ENCODE measurements around the gene ABCC11.
"Not testable (repeated sequence)": the region's sequence is repeated elsewhere in the genome, so short reads cannot be mapped to it uniquely, and the experiment has no call there.

The ABCC11 gene

GRCh38 chr16:48203974-48204824 lies 43.1 kb downstream of the ABCC11 start:
- no peak for DNase-seq

DNA sequence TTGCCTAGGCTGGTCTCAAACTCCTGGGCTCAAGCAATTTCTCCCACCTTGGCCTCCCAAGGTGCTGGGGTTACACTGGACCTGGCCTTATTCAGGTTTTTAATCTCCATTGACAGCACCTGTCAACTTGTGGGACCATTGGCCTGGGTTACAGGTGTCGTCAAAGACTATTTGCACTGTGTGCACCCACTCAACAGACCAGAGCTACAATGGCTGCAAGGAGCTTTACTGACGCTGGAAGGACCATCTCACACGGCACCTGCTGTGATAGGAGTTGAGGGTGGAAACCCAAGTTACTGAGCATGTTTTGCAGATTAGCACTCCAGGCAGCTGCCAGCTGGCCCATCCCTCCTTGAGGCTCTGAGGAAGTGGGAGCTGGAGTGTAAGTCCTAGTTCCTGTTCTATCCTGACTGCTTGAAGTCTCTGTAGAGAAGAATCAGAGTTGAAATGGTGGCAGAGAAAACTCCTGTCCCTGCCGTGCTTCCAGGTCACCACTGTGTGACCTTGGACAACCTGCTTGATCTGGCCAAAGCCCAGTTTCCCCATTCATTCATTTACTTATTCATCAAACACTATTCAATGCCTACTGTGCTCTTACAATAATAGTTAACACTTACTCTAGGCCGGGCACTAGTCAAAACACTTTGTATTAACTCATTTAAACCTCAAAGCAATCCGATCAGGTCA lies 45.7 kb downstream of the ABCC11 start:
- DNase-seq = no peak

DNA sequence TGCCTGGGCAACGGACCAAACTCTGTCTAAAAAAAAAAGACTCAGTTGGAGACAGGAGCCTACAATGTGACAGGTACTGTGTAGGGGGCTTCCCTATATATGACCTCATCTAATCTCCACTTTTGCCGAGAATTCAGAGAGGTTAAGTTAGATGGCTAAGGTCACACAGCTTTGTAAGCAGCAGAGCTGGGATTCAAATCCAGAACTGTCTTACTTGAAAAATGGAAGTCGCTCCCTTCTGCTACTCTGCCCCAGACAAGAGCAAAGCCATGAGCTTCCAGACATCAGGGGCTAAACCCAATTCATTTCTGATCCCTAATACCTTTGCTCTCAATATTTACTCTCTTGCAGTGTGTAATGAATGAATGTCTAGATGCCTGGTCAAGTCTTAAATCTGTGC lies 50.0 kb downstream of the ABCC11 start:
- no peak for DNase-seq

- DNase-seq = no peak
Measured at GRCh38 chr16:48194828-48195556, 52.3 kb downstream of the ABCC11 start.

- DNase-seq = no peak
Measured at GRCh38 chr16:48193846-48194245, 53.5 kb downstream of the ABCC11 start.

DNA sequence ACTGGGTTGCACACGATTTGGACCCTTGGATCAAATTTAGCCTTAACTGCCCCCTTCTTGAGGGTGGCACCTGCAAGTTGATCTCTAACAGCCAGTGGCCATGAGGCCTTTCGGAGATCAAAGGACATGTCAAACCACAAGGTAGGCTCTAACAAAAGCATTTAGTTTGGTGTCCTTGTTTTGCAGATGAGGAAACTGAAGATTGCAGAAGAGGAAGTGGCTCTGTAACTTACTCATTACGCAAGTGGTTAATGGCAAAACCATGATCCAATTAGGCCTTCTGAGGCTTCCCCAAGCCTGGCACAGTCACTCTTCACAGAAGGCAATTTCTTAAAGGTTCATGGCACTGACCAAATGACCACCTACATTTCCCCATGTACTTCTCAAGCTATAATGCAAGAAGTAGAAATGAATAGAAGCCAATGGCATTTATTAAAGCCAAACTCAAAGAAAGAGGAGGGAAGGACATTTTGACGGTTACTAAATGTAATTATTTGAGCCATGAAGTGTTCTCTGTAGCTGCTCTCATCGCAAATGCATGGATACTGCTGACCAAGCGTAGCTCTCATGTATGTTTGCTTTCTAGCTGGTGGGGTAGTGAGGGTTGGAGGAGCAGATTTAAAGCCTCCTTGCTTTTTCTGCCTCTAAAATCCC lies 58.8 kb downstream of the ABCC11 start:
- DNase-seq = no peak

GRCh38 chr16:48187779-48188178 lies 59.6 kb downstream of the ABCC11 start:
- DNase-seq = no peak

DNA sequence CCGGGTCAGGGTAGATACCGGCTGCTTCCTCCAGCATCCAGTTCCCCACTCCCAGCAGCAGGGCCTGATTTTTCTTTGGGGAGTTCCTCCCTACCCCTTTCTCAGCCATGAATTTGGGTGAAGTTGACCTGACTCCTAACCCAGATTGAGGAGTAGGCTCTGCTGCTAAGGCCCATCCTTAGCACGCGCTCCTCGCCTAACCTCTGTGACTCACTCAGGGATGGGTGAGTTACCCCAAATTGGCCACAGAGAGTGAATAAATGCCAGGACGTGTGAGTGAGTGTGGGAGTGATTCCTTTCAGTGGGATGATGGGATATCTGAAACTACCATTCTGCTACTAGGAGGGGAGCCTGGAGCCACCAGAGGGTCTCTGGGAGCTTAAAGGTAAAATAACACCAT lies 62.7 kb downstream of the ABCC11 start:
- DNase-seq = no peak

GRCh38 chr16:48182979-48183537 lies 64.3 kb downstream of the ABCC11 start:
- DNase-seq = no peak

DNA sequence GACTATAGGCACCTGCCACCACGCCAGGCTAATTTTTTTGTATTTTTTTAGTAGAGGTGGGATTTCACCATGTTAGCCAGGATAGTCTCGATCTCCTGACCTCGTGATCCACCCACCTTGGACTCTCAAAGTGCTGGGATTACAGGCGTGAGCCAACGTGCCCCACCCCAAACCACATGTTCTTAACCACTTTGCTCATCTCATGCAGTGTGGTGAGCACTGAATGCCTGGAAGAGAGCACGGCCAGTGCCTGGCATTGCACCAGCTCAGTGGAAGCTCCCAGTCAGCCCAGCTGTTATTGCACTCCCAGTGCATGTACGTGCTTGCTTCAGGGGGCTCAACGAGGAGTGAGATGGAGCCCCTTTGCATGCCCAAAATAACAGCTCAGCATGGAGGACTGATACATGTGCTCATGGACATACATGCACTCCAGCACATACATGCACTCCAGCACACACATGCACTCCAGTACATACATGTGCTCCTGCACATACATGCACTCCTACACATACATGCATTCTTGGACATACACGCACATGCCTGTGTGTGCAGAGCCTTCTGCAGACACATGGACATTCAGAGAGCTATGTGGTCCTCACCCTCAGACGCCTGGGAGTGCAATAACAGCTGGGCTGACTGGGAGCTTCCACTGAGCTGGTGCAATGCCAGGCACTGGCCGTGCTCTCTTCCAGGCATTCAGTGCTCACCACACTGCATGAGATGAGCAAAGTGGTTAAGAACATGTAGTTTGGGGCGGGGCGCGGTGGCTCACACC lies 65.4 kb downstream of the ABCC11 start:
- DNase-seq = not testable (repeated sequence)

- no peak for DNase-seq
Measured at GRCh38 chr16:48180868-48181480, 66.4 kb downstream of the ABCC11 start.

- DNase-seq = no peak
Measured at GRCh38 chr16:48176635-48177408, 70.5 kb downstream of the ABCC11 start.

GRCh38 chr16:48173889-48174288 lies 73.5 kb downstream of the ABCC11 start:
- no peak for DNase-seq

- DNase-seq = no peak
Measured at GRCh38 chr16:48172682-48173081, 74.7 kb downstream of the ABCC11 start.

DNA sequence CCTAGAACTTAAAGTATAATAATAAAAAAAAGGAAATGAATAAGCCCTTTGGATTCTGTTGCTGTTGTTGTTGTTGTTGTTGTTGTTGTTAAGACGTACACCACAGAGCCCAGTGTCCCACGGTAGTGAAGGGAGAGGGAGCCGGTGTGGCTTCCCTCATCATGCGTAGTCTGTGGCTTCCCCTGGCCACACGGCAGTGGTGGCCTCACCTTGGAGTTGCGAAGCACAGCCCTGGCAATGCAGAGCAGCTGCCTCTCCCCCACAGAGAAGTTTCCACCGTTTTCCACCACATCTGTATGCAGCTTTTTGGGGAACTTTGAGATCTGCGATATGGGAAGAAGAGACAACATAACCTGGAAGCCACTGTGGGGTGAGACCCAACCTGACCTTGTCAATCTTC lies 77.4 kb downstream of the ABCC11 start:
- no peak for DNase-seq

- DNase-seq = no peak
Measured at GRCh38 chr16:48168075-48168474, 79.3 kb downstream of the ABCC11 start.

DNA sequence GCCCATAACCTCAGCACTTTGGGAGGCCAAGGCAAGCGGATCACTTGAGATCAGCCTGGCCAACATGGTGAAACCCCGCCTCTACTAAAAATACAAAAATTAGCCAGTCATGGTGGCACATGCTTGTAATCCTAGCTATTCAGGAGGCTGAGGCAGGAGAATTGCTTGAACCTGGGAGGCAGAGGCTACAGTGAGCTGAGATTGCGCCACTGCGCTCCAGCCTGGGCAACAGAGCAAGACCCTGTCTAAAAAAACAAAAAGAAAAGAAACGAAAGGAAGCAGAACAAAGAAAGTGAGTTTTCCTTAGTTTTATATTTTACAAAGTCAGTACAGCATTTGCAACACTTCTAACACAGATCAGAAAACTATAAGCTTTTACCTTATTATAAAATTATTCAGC lies 80.7 kb downstream of the ABCC11 start:
- DNase-seq = not testable (repeated sequence)

DNA sequence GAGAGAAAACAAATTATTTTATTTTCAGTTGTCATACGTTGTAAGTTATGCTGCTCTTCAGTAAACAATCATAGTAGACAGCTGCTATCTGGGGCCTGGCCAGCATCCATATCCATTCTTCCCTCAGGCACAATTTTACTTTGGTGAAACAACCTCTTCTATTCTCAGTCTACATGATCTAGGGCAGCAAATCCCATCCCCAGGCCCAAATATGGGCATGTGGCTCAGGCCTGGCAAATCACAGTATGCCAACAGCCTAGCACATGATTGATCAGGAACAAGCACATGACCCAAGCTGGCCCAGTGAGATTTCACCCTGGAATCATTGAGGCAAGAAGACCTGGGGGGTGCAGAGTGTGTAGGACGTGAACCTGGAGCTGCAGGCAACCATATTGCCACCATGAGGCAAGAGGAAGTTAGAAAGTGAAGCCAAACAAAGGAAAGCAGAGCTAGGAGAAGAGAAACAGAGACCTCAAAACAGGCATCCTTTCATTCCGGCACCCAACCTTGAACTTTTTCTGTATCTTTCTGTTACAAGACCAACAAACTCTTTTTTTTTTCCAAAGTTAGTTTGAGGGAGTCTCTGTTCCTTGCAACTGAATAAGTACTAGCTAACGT lies 81.3 kb downstream of the ABCC11 start:
- no peak for DNase-seq
